OCI-LY1 (cell line): Measurements from ENCODE around the gene NATD1.

Experiments
- CTCF ChIP-seq: fragments of 200-600 bp; sonication (generic), shearing (Covaris generic); IDR thresholded peaks from 2 replicates; pipeline ENCODE4 v1.5.1; 2017; ENCODE audit warnings: mild to moderate bottlenecking, antibody characterized with exemption, low read length, moderate library complexity, mixed read lengths
- EZH2 ChIP-seq: fragments of 200-600 bp; sonication (generic), shearing (Covaris generic); IDR thresholded peaks from 2 replicates; pipeline ENCODE4 v1.8.0; 2017; ENCODE audit warnings: borderline replicate concordance, mixed run types, mild to moderate bottlenecking, antibody characterized with exemption, low read length, moderate library complexity, mixed read lengths

GRCh38 chr17:21246698-21247097, 6.5 kb downstream of the NATD1 start:
- TF ChIP-seq CTCF (no peak), EZH2 (no peak)
